H1 (cell line): ENCODE data around the gene DELE1. TPM values are rescaled to one million over a fixed set of nuclear protein-coding genes. Genes with fewer than 3 reads are reported as not detected.

Source experiments
- CTCF ChIA-PET: fragments of 300-600 bp; sonication (Branson Sonifier 250); formaldehyde crosslinking; loops from one replicate; lab custom pipeline; 2021; ENCODE audit not compliant: partially characterized antibody; lab: Charles Lee
- POLR2A ChIA-PET: fragments of 300-600 bp; sonication (Branson Sonifier 250); formaldehyde crosslinking; loops from one replicate; lab custom pipeline; 2021; ENCODE audit warnings: inconsistent platforms; ENCODE audit not compliant: partially characterized antibody; lab: Charles Lee
- DNase-seq, 2 experiments: peaks; one replicate each; pipeline versions ENCODE4 v3.0.0 to v3.0.0-alpha.2; 2010 to 2022; ENCODE audit warnings: low spot score in 2 of 2, low read depth in 1 of 2, mixed read lengths in 1 of 2
- FAIRE-seq: peaks from 2 replicates; lab custom pipeline; 2011; peaks lifted over from hg19 to GRCh38; lab: Jason Lieb, UNC
- H2AFZ ChIP-seq: 2 replicates; pipeline ENCODE4 v1.8.1; 2012; ENCODE audit warnings: low read length, inconsistent platforms
- H2AK5ac ChIP-seq: 2 replicates; pipeline ENCODE4 v1.6.1; 2013; ENCODE audit warnings: low read depth, low read length
- H2BK120ac ChIP-seq: replicated peaks from 2 replicates; pipeline ENCODE3; 2013; ENCODE audit warnings: low read depth, low read length, inconsistent platforms
- H2BK12ac ChIP-seq: 2 replicates; pipeline ENCODE4 v1.6.1; 2013; ENCODE audit warnings: low read depth, low read length
- H2BK15ac ChIP-seq: 2 replicates; pipeline ENCODE4 v1.6.1; 2013; ENCODE audit warnings: low read length
- H2BK20ac ChIP-seq: 2 replicates; pipeline ENCODE4 v1.6.1; 2013; ENCODE audit warnings: low read length
- H2BK5ac ChIP-seq: 2 replicates; pipeline ENCODE4 v1.6.1; 2013; ENCODE audit warnings: low read depth, low read length
- H3K14ac ChIP-seq: 2 replicates; pipeline ENCODE4 v1.6.1; 2013; ENCODE audit warnings: inconsistent platforms; ENCODE audit not compliant: insufficient read length
- H3K18ac ChIP-seq: 2 replicates; pipeline ENCODE4 v1.6.1; 2013; ENCODE audit warnings: low read length; ENCODE audit errors: extremely low read depth
- H3K23ac ChIP-seq: 2 replicates; pipeline ENCODE4 v1.6.1; 2013; ENCODE audit warnings: inconsistent platforms; ENCODE audit not compliant: insufficient read length
- H3K23me2 ChIP-seq: 2 replicates; pipeline ENCODE4 v1.6.1; 2013; ENCODE audit warnings: low read depth, low read length
- H3K27ac ChIP-seq: 2 replicates; pipeline ENCODE4 v1.6.1; 2011; ENCODE audit warnings: low read depth, low read length, inconsistent platforms
- H3K27me3 ChIP-seq, 4 experiments: replicated peaks in 1 of 4; 1 replicate in 1 of 4; 2 replicates in 3 of 4; pipeline versions ENCODE4 v1.6.1 to v1.8.1; 2011 to 2013; ENCODE audit warnings: low read length in 3 of 4, mild to moderate bottlenecking in 3 of 4, inconsistent platforms in 2 of 4, mixed read lengths in 2 of 4, moderate library complexity in 1 of 4; ENCODE audit not compliant: control insufficient read depth in 3 of 4, insufficient read depth in 3 of 4; ENCODE audit errors: extremely low read depth in 1 of 4
- H3K36me3 ChIP-seq, 4 experiments: 2 replicates each; pipeline versions ENCODE4 v1.6.1 to v1.8.1; 2011 to 2013; ENCODE audit warnings: mild to moderate bottlenecking in 4 of 4, low read length in 3 of 4, moderate library complexity in 2 of 4, control low read depth in 1 of 4, inconsistent platforms in 1 of 4; ENCODE audit not compliant: insufficient read depth in 4 of 4, control insufficient read depth in 2 of 4
- H3K4ac ChIP-seq: replicated peaks from 2 replicates; pipeline ENCODE3; 2013; ENCODE audit warnings: low read length, low read depth, mixed read lengths, inconsistent platforms; ENCODE audit not compliant: insufficient read length
- H3K4me1 ChIP-seq, 4 experiments: replicated peaks in 1 of 4; 1 replicate in 1 of 4; 2 replicates in 3 of 4; pipeline versions ENCODE4 v1.6.1 to v1.8.1; 2011 to 2013; ENCODE audit warnings: low read length in 3 of 4, inconsistent platforms in 2 of 4, mixed read lengths in 1 of 4; ENCODE audit not compliant: insufficient read depth in 4 of 4, control insufficient read depth in 3 of 4
- H3K4me2 ChIP-seq, 2 experiments: 2 replicates each; pipeline versions ENCODE4 v1.6.1 to v1.8.1; 2011 to 2013; ENCODE audit warnings: low read depth in 2 of 2, low read length in 2 of 2, control low read depth in 1 of 2, inconsistent platforms in 1 of 2, mild to moderate bottlenecking in 1 of 2; ENCODE audit not compliant: insufficient read depth in 1 of 2
- H3K4me3 ChIP-seq, 4 experiments: fragments of 200-600, 300-600 bp in 1 of 4; sonication (generic), shearing (Covaris generic), sonication (Bioruptor Twin) in 1 of 4; 2 replicates each; pipeline versions ENCODE4 v1.5.1 to v1.8.1; 2011 to 2016; ENCODE audit warnings: low read length in 4 of 4, low read depth in 3 of 4, control low read depth in 2 of 4, inconsistent platforms in 2 of 4, mild to moderate bottlenecking in 2 of 4, mixed read lengths in 1 of 4, moderate library complexity in 1 of 4; ENCODE audit not compliant: insufficient read depth in 2 of 4; ENCODE audit errors: extremely low read depth in 1 of 4
- H3K56ac ChIP-seq: replicated peaks from 2 replicates; pipeline ENCODE3; 2013; ENCODE audit warnings: low read depth, mild to moderate bottlenecking, mixed read lengths, low read length, inconsistent platforms; ENCODE audit not compliant: insufficient read length
- H3K79me1 ChIP-seq: 2 replicates; pipeline ENCODE4 v1.6.1; 2013; ENCODE audit warnings: low read depth, low read length, control low read depth
- H3K79me2 ChIP-seq, 2 experiments: 2 replicates each; pipeline versions ENCODE4 v1.6.1 to v1.8.1; 2012 to 2013; ENCODE audit warnings: low read length in 2 of 2, mild to moderate bottlenecking in 2 of 2, inconsistent platforms in 1 of 2; ENCODE audit not compliant: insufficient read depth in 2 of 2, control insufficient read depth in 1 of 2
- H3K9ac ChIP-seq, 4 experiments: replicated peaks in 1 of 4; 1 replicate in 1 of 4; 2 replicates in 3 of 4; pipeline versions ENCODE4 v1.6.1 to v1.8.1; 2011 to 2013; ENCODE audit warnings: low read depth in 3 of 4, low read length in 3 of 4, control low read depth in 2 of 4, mild to moderate bottlenecking in 2 of 4, moderate library complexity in 2 of 4, inconsistent platforms in 1 of 4; ENCODE audit errors: extremely low read depth in 1 of 4
- H3K9me3 ChIP-seq, 2 experiments: 2 replicates each; pipeline versions ENCODE4 v1.6.1 to v1.8.1; 2012 to 2013; ENCODE audit warnings: mild to moderate bottlenecking in 2 of 2, moderate library complexity in 2 of 2, control low read depth in 1 of 2, inconsistent platforms in 1 of 2, low read depth in 1 of 2, low read length in 1 of 2, mixed read lengths in 1 of 2; ENCODE audit not compliant: insufficient read depth in 2 of 2
- H4K20me1 ChIP-seq, 2 experiments: replicated peaks in 1 of 2; 2 replicates each; pipeline versions ENCODE3 to v1.8.1; 2011 to 2013; ENCODE audit warnings: inconsistent platforms in 2 of 2, low read length in 2 of 2, mild to moderate bottlenecking in 1 of 2; ENCODE audit not compliant: insufficient read depth in 2 of 2, control insufficient read depth in 1 of 2
- H4K5ac ChIP-seq: 2 replicates; pipeline ENCODE4 v1.6.1; 2013; ENCODE audit warnings: low read length, low read depth, mixed read lengths, inconsistent platforms; ENCODE audit not compliant: insufficient read length
- H4K8ac ChIP-seq: 2 replicates; pipeline ENCODE4 v1.8.0; 2013; ENCODE audit warnings: mild to moderate bottlenecking, moderate library complexity, low read length, inconsistent platforms; ENCODE audit not compliant: insufficient read depth; ENCODE audit errors: extremely low read depth
- H4K91ac ChIP-seq: replicated peaks from 2 replicates; pipeline ENCODE3; 2013; ENCODE audit warnings: low read length, mixed read lengths, inconsistent platforms; ENCODE audit not compliant: insufficient read length
- ATF3 ChIP-seq: IDR thresholded peaks from 2 replicates; pipeline ENCODE4 v1.6.1; 2011; ENCODE audit warnings: low read depth, mild to moderate bottlenecking, low read length; ENCODE audit not compliant: insufficient read depth
- RAD21 ChIP-seq, 2 experiments: IDR thresholded peaks in 1 of 2; conservative IDR thresholded peaks in 1 of 2; 2 replicates each; pipeline ENCODE4 v1.6.1; 2011; ENCODE audit warnings: low read depth in 2 of 2, low read length in 2 of 2, improper control_type of control experiment in 1 of 2, inconsistent platforms in 1 of 2, mild to moderate bottlenecking in 1 of 2, moderate library complexity in 1 of 2
- RBBP5 ChIP-seq: IDR thresholded peaks from 2 replicates; pipeline ENCODE4 v1.7.1; 2012; ENCODE audit warnings: low read depth, mild to moderate bottlenecking, inconsistent platforms, low read length, moderate library complexity, borderline replicate concordance
- RFX5 ChIP-seq: IDR thresholded peaks from 2 replicates; pipeline ENCODE4 v1.6.1; 2011; ENCODE audit warnings: low read depth, low read length, improper control_type of control experiment, borderline replicate concordance
- RNF2 ChIP-seq: fragments of 200-900, 300-1000 bp; sonication (generic); IDR thresholded peaks from 2 replicates; pipeline ENCODE4 v1.7.1; 2016; ENCODE audit warnings: borderline replicate concordance, low read depth, mild to moderate bottlenecking, antibody characterized with exemption, low read length; ENCODE audit not compliant: poor library complexity, severe bottlenecking; ENCODE audit errors: missing control alignments
- SIN3A ChIP-seq, 2 experiments: IDR thresholded peaks in 1 of 2; conservative IDR thresholded peaks in 1 of 2; 2 replicates each; pipeline ENCODE4 v1.6.1; 2011 to 2012; ENCODE audit warnings: low read length in 2 of 2, improper control_type of control experiment in 1 of 2, low read depth in 1 of 2, mild to moderate bottlenecking in 1 of 2
- USF2 ChIP-seq: IDR thresholded peaks from 2 replicates; pipeline ENCODE4 v1.6.1; 2011; ENCODE audit warnings: low read length, improper control_type of control experiment
- WGBS, 2 experiments: shearing (Covaris generic) in 1 of 2; methylation state at CpG; one replicate each; pipeline versions ENCODE4 v1.1.6 to v1.1.7; 2013 to 2015; ENCODE audit warnings: low lambda C conversion rate in 2 of 2, mixed read lengths in 2 of 2, inconsistent platforms in 1 of 2, low coverage in 1 of 2, missing lambda C conversion rate in 1 of 2; ENCODE audit not compliant: insufficient replicate concordance in 2 of 2, insufficient coverage in 1 of 2, insufficient read length in 1 of 2; ENCODE audit errors: extremely low coverage in 1 of 2, missing lambda C conversion rate in 1 of 2; 5-methylcytosine and 5-hydroxymethylcytosine counted together
- polyA plus RNA-seq, 7 experiments: library from polyadenylated mRNA; depleted of rRNA in 3 of 7; stranded (reverse) in 5 of 7; unstranded in 2 of 7; fragments of >200 nt in 5 of 7; fragments of 200-250 nt in 2 of 7; gene quantifications; 1 replicate in 5 of 7; 2 replicates in 1 of 7; 4 replicates in 1 of 7; pipeline versions ENCODE4 v1.2.1 to v1.2.3, GENCODE V29; 2011 to 2013; ENCODE audit warnings: missing spikeins in 2 of 7, mixed read lengths in 2 of 7
- total RNA-seq: library from RNA; stranded (reverse); fragmentation: NEBNext Ultra II Directional; extraction: Animal tissue kit (Norgen Biotek cat#: 25700); gene quantifications from 2 replicates; pipeline ENCODE4 v1.2.1, GENCODE V29; 2021

Gene DELE1
- total and polyA plus RNA-seq, 2 of the 8 experiments (the other 6 are each of a cell fraction or from before 2014, with no cell fraction given): 61.4 to 114 TPM

- no peaks in the 10 kb centered on the region for H4K20me1 ChIP-seq
- FAIRE-seq: no peak
- no peak overlapping the region; the same call in 1 of the 2 replicates for H2BK5ac ChIP-seq
- peak in 1 of 2 experiments; percentile 77 for DNase-seq
- no peaks in the 10 kb centered on the region for H3K36me3 ChIP-seq
- no peaks in the 10 kb centered on the region for H3K79me2 ChIP-seq
- peaks cover 3% of the 10 kb centered on the region; the same call in 1 of the 2 replicates for H3K23me2 ChIP-seq
- H4K8ac ChIP-seq: peak overlapping the region; percentile 38; the same call in 1 of the 2 replicates
- H4K91ac ChIP-seq: peak overlapping the region; percentile 48
- no peak overlapping the region for H4K5ac ChIP-seq
- H2BK15ac ChIP-seq: no peak overlapping the region
- no peak overlapping the region; the same call in 1 of the 2 replicates for H2BK20ac ChIP-seq
- H2BK12ac ChIP-seq: no peak overlapping the region
- H3K4me2 ChIP-seq: peak overlapping the region; percentile 70 to 72
- H2AFZ ChIP-seq: peak overlapping the region; percentile 78
- no peak overlapping the region for H3K23ac ChIP-seq
- H3K4me1 ChIP-seq: peaks cover 4 to 10% (median 6%) of the 10 kb centered on the region in 4 experiments; a peak in 6 of 7 replicates
- no peak overlapping the region for H2BK120ac ChIP-seq
- peak overlapping the region; percentile 5 to 64 (median 47) for H3K4me3 ChIP-seq
- H2AK5ac ChIP-seq: no peak overlapping the region
- H3K4ac ChIP-seq: no peak overlapping the region
- H3K27ac ChIP-seq: no peak overlapping the region
- POLR2A ChIA-PET: interaction anchor here (0.8 to 5.0 kb wide), 8 partner anchors 9 to 238 kb away, joined by 3 to 36 read pairs (median 4); partner anchors contain the start of gene DELE1
- no peak overlapping the region for H3K56ac ChIP-seq
- 7% methylated on average over 40 of the region's 40 CpGs; no CpG with 5 or more reads in 1 of the 2 experiments for WGBS, 2 experiments
- no peaks in the 10 kb centered on the region for H3K79me1 ChIP-seq
- CTCF ChIA-PET: interaction anchor here (0.8 to 5.4 kb wide), 15 partner anchors 9 to 222 kb away, joined by 3 to 58 read pairs (median 5); partner anchors contain the start of genes DELE1, PCDH1 and RNF14
- H3K18ac ChIP-seq: peak overlapping the region; percentile 43
- no peak overlapping the region for H3K14ac ChIP-seq
- H3K27me3 ChIP-seq: peaks cover 3 to 17% (median 7%) of the 10 kb centered on the region in 4 experiments
- peak overlapping the region in 2 of 4 experiments; percentile 14 to 35; a peak in 3 of 7 replicates for H3K9ac ChIP-seq
- no peaks in the 10 kb centered on the region for H3K9me3 ChIP-seq
- TF ChIP-seq USF2 (peak; percentile 77), RAD21 (IDR thresholded peaks at IDR 0.05 in 1 of 2, conservative IDR thresholded peaks at IDR 0.05 in 1 of 2; ENCODE audit: low read depth in 2 of 2, low read length in 2 of 2) (peak; percentile 36 to 45; a peak in 3 of 4 replicates), RFX5 (no peak), ATF3 (peak; percentile 36; the same call in 1 of the 2 replicates), SIN3A (conservative IDR thresholded peaks at IDR 0.05 in 1 of 2, IDR thresholded peaks at IDR 0.05 in 1 of 2; ENCODE audit: low read depth in 1 of 2, low read length in 2 of 2) (no peak), RBBP5 (peak; percentile 68; the same call in 1 of the 2 replicates), RNF2 (no peak)
These were observed 9.4 kb upstream of the DELE1 start for GRCh38 chr5:141914199-141914743.
